HEK293 (cell line): ENCODE results near the gene CYB5RL.

ENCODE experiments used
- CTCF ChIP-seq: fragments of 450-650 bp; formaldehyde crosslinking; IDR thresholded peaks from 2 replicates; pipeline ENCODE4 v1.5.1; 2016; ENCODE audit warnings: missing biosample characterization, missing genetic modification characterization
- TCF7L2 ChIP-seq: IDR thresholded peaks from 2 replicates; pipeline ENCODE4 v1.6.1; 2011; ENCODE audit warnings: low read depth, mild to moderate bottlenecking, inconsistent platforms, low read length, moderate library complexity, borderline replicate concordance
- YY1 ChIP-seq: fragments of 450-650 bp; formaldehyde crosslinking; IDR thresholded peaks from 2 replicates; pipeline ENCODE4 v1.5.1; 2018; ENCODE audit warnings: missing biosample characterization, missing genetic modification characterization
- ZBTB26 ChIP-seq: fragments of 450-650 bp; formaldehyde crosslinking; optimal IDR thresholded peaks from 2 replicates; pipeline ENCODE3; 2016; ENCODE audit warnings: missing biosample characterization, mild to moderate bottlenecking, missing genetic modification characterization
- ZBTB48 ChIP-seq: fragments of 450-650 bp; formaldehyde crosslinking; IDR thresholded peaks from 2 replicates; pipeline ENCODE4 v1.5.1; 2016; ENCODE audit warnings: missing biosample characterization, missing genetic modification characterization
- ZNF10 ChIP-seq: fragments of 450-650 bp; formaldehyde crosslinking; IDR thresholded peaks from 2 replicates; pipeline ENCODE4 v1.5.1; 2017; ENCODE audit warnings: missing biosample characterization, missing genetic modification characterization
- ZNF157 ChIP-seq: fragments of 450-650 bp; formaldehyde crosslinking; IDR thresholded peaks from 2 replicates; pipeline ENCODE4 v1.5.1; 2016; ENCODE audit warnings: missing biosample characterization, missing genetic modification characterization
- ZNF184 ChIP-seq: fragments of 450-650 bp; IDR thresholded peaks from 2 replicates; pipeline ENCODE4 v1.5.1; 2018; ENCODE audit warnings: missing biosample characterization, mild to moderate bottlenecking, missing genetic modification characterization
- ZNF560 ChIP-seq: fragments of 450-650 bp; formaldehyde crosslinking; IDR thresholded peaks from 2 replicates; pipeline ENCODE4 v1.5.1; 2017; ENCODE audit warnings: missing biosample characterization, missing genetic modification characterization, borderline replicate concordance
- TF ChIP-seq, protein P1 (sequence below): fragments of 450-650 bp; IDR thresholded peaks from 2 replicates; pipeline ENCODE4 v1.5.1; 2018; ENCODE audit warnings: missing biosample characterization, missing genetic modification characterization

DNA sequence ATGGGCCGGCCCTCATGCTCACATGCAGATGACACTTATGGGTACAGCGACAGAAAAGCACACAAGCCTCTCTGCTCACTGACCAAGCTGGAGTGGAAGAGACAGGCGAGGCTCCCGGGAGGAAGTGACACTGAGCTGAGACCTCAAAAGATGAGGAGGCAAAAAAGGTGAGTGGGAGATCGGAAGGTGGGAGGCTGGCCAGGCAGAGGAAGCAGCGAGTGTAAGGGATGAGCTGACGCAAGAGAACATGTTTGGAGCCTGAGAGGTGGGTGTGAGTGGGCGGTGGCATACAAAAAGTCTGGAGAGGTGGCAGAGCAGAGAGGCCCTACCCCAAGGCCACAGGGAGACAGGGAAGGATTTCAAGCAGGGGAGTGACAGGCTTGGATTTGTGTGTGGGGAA lies 28.8 kb downstream of the CYB5RL start:
- TF ChIP-seq YY1 (tag by site-specific recombination): no peak
- TF ChIP-seq CTCF (tag by site-specific recombination): no peak
- TF ChIP-seq ZBTB48 (tag by site-specific recombination): no peak
- no peak for TF ChIP-seq ZNF560 (tag by site-specific recombination)
- TF ChIP-seq, protein P1, sequence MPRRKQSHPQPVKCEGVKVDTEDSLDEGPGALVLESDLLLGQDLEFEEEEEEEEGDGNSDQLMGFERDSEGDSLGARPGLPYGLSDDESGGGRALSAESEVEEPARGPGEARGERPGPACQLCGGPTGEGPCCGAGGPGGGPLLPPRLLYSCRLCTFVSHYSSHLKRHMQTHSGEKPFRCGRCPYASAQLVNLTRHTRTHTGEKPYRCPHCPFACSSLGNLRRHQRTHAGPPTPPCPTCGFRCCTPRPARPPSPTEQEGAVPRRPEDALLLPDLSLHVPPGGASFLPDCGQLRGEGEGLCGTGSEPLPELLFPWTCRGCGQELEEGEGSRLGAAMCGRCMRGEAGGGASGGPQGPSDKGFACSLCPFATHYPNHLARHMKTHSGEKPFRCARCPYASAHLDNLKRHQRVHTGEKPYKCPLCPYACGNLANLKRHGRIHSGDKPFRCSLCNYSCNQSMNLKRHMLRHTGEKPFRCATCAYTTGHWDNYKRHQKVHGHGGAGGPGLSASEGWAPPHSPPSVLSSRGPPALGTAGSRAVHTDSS: no peak
- no peak for TF ChIP-seq ZNF157 (tag by site-specific recombination)
- TF ChIP-seq ZBTB26: no peak
- TF ChIP-seq ZNF184 (tag by site-specific recombination): no peak
- no peak for TF ChIP-seq TCF7L2
- no peak for TF ChIP-seq ZNF10 (tag by site-specific recombination)
